HUES64 (cell line): Measurements from ENCODE around the gene TOPBP1. TPM values are rescaled to one million over a fixed set of nuclear protein-coding genes. Genes with fewer than 3 reads are reported as not detected.

ENCODE experiments used
- H3K27ac ChIP-seq: 2 replicates; pipeline ENCODE4 v1.7.0; 2013; ENCODE audit warnings: low read depth, low read length, inconsistent platforms
- H3K27me3 ChIP-seq: 2 replicates; pipeline ENCODE4 v1.6.1; 2013; ENCODE audit warnings: mild to moderate bottlenecking, low read length; ENCODE audit not compliant: insufficient read depth
- H3K36me3 ChIP-seq: 2 replicates; pipeline ENCODE4 v1.6.1; 2013; ENCODE audit warnings: mild to moderate bottlenecking, low read length; ENCODE audit not compliant: insufficient read depth
- H3K4me1 ChIP-seq: 2 replicates; pipeline ENCODE4 v1.6.1; 2013; ENCODE audit warnings: mild to moderate bottlenecking, low read length, moderate library complexity; ENCODE audit not compliant: insufficient read depth
- H3K4me3 ChIP-seq: 2 replicates; pipeline ENCODE4 v1.5.1; 2013; ENCODE audit warnings: mild to moderate bottlenecking, low read length, moderate library complexity
- H3K9ac ChIP-seq: 2 replicates; pipeline ENCODE4 v1.6.1; 2013; ENCODE audit warnings: mild to moderate bottlenecking, low read depth, low read length
- H3K9me3 ChIP-seq: 2 replicates; pipeline ENCODE4 v1.6.1; 2013; ENCODE audit warnings: low read depth, low read length; ENCODE audit not compliant: insufficient read depth
- WGBS: fragments of 150-250, 120-280 bp; methylation state at CpG from one replicate; pipeline ENCODE4 v1.1.7; 2013; ENCODE audit warnings: missing lambda C conversion rate; 5-methylcytosine and 5-hydroxymethylcytosine counted together
- polyA plus RNA-seq, 2 experiments: library from polyadenylated mRNA; stranded (reverse); fragments of 50-300 nt; gene quantifications; one replicate each; pipeline ENCODE4 v1.2.3, GENCODE V29; 2013

The TOPBP1 gene
- polyA plus RNA-seq (2013, experiment 1 of 2): 28.3 TPM
- polyA plus RNA-seq (2013, experiment 2 of 2): 37.1 TPM

DNA sequence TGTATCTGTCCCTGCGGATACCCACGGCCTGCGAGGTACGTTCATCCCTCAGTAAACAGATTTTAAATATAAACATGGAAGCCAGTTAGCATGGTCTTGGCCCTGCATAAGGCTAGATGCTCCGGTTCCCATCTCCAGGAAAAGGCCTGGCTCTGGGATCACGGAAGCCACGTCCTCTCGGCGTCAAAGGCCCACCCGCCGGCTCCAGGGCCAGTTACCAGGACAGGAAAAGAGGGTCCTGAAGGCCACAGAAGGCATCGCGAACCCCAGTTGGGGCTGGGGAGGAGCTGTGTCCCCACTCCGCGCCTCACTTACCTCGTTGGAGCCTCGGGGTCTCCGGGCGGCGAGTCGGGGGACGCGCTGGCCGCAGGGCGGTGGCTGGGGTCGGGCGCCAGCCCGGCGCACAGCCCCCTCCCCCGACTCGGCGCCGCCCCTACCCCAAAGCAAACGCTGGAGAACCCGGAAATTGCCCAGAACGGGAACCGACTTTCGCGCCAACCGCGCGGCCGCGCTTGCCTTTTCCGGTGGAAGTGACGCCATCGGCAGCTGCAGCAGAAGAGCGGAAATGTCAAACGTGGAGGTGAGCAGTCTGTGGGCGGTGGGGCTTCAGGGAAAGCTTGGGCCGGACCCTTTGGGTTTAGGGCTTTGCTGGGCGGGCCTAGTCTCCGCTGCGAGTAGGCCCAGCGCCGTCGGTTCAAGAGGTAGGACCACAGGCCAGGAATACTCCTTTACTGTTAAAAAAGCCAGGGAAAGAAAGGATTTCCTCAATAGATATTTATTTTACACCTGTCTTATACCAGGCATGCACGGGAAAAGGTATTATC is at the start of gene TOPBP1:
Gene TOPBP1 (minus strand): TSS at position 488 of the 824 bp plus-strand sequence. CDS start 814 bp downstream, outside the sequence.
- Histone ChIP-seq H3K36me3 (peaks cover 31% of the 10 kb centered on the region), H3K9me3 (no peaks in the 10 kb centered on the region), H3K4me3 (peak within 1 kb of the TSS; percentile 84), H3K4me1 (peaks cover 10% of the 10 kb centered on the region; the same call in 1 of the 2 replicates), H3K27ac (peak within 1 kb of the TSS; percentile 89), H3K27me3 (no peaks in the 10 kb centered on the region), H3K9ac (peak within 1 kb of the TSS; percentile 97)
- WGBS: under 1% methylated on average over 58 of the region's 58 CpGs

- Histone ChIP-seq H3K9ac (no peak overlapping the region), H3K4me3 (no peak overlapping the region), H3K4me1 (no peaks in the 10 kb centered on the region), H3K27me3 (no peaks in the 10 kb centered on the region), H3K36me3 (no peaks in the 10 kb centered on the region), H3K9me3 (no peaks in the 10 kb centered on the region), H3K27ac (no peak overlapping the region)
- whole genome bisulfite sequencing: 83% methylated on average over 4 of the region's 4 CpGs
Observed at GRCh38 chr3:133711013-133711412, 49.3 kb upstream of the TOPBP1 start.

DNA sequence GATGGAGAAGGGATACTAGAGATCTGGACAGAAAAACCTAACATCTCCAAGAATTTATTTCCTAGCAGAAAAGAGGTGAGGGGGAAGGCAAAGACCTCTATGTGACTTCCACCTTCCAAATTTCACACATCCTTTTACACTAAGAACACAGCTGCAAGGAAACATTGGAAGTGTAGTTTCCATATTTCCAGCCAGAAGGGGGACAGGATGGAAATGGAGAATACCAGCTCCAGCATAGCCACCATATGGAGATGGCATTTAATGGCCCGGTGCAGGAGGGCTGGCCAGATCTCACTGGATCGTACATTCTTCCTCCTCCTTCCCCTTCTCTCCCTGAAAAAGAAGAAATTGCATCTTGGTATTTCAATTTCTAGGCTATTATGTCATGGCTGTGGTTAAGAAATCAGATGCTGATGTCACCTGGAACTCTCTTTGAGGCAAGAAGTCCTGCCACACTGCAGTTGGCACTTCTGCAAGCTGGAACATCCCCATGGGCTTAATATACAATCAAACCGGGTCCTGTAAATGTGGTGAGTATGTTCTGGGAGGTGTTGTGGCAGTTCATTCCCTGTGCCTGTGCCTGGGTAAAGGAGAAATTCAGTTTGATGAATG is 47.5 kb upstream of the TOPBP1 start:
- Histone ChIP-seq H3K4me1 (no peaks in the 10 kb centered on the region), H3K27me3 (no peaks in the 10 kb centered on the region), H3K9ac (no peak overlapping the region), H3K9me3 (no peaks in the 10 kb centered on the region), H3K27ac (no peak overlapping the region), H3K36me3 (no peaks in the 10 kb centered on the region), H3K4me3 (no peak overlapping the region)
- WGBS: 93% methylated on average over 3 of the region's 3 CpGs

DNA sequence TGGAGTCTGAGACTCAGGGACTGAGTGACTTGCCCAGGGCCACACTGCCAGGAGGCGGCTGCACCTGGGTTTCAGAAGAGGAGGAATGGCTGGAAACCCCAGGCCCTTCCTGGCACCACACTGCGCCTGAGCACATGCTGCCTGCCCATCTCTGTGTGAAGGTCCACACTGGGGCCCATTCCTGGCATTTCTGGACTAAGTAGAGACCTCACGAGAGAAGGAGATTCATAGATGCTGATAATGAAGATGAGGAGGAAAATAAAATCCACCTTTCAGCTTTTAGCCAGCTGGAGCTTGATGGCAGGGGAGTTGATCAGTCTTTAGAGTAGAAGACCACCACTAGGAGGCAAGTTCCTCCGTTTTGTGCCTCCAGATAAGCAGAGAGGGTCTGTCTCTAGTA is 44.3 kb upstream of the TOPBP1 start:
- WGBS: 76% methylated on average over 4 of the region's 4 CpGs
- H3K27ac ChIP-seq: no peak overlapping the region

GRCh38 chr3:133703915-133704314 is 42.2 kb upstream of the TOPBP1 start:
- 85% methylated on average over 1 of the region's 1 CpG for WGBS
- H3K9ac ChIP-seq: no peak overlapping the region
- H3K27ac ChIP-seq: no peak overlapping the region
- H3K36me3 ChIP-seq: no peaks in the 10 kb centered on the region
- no peaks in the 10 kb centered on the region for H3K4me1 ChIP-seq
- no peaks in the 10 kb centered on the region for H3K9me3 ChIP-seq
- no peaks in the 10 kb centered on the region for H3K27me3 ChIP-seq
- H3K4me3 ChIP-seq: no peak overlapping the region

More for the DNA sequence above, 44.3 kb upstream of the TOPBP1 start:
- Histone ChIP-seq H3K9ac (no peak overlapping the region), H3K27me3 (no peaks in the 10 kb centered on the region), H3K9me3 (no peaks in the 10 kb centered on the region), H3K36me3 (no peaks in the 10 kb centered on the region), H3K4me3 (no peak overlapping the region), H3K4me1 (no peaks in the 10 kb centered on the region)

GRCh38 chr3:133701435-133702358 is 40.0 kb upstream of the TOPBP1 start:
- no peak overlapping the region for H3K27ac ChIP-seq
- no peak overlapping the region for H3K4me3 ChIP-seq
- no peaks in the 10 kb centered on the region for H3K27me3 ChIP-seq
- 87% methylated on average over 7 of the region's 7 CpGs for WGBS
- H3K4me1 ChIP-seq: no peaks in the 10 kb centered on the region
- no peaks in the 10 kb centered on the region for H3K9me3 ChIP-seq
- H3K9ac ChIP-seq: no peak overlapping the region
- H3K36me3 ChIP-seq: no peaks in the 10 kb centered on the region

DNA sequence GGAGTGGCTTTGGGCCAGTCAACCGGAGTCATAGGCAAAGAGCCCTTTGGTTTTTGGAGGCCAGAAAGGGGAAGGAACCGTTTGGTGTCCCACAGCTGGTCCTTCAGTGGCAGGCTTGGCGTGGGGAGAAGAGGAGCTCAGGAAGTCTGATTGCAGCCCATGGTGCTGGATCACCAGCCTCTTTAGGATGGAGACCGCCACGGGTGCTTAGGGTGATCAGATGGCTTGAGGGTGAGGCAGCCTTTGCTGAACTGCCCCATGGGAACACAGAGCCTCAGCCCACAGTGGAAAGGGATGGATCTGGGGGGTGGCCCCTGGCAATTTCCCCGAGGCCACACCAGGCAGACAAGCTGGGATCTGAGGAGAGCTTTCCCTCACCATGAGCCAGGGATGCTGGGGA is 38.6 kb upstream of the TOPBP1 start:
- Histone ChIP-seq H3K36me3 (no peaks in the 10 kb centered on the region), H3K4me1 (no peaks in the 10 kb centered on the region), H3K27ac (no peak overlapping the region), H3K27me3 (no peaks in the 10 kb centered on the region), H3K9ac (no peak overlapping the region), H3K9me3 (no peaks in the 10 kb centered on the region), H3K4me3 (no peak overlapping the region)
- WGBS: 90% methylated on average over 6 of the region's 6 CpGs

DNA sequence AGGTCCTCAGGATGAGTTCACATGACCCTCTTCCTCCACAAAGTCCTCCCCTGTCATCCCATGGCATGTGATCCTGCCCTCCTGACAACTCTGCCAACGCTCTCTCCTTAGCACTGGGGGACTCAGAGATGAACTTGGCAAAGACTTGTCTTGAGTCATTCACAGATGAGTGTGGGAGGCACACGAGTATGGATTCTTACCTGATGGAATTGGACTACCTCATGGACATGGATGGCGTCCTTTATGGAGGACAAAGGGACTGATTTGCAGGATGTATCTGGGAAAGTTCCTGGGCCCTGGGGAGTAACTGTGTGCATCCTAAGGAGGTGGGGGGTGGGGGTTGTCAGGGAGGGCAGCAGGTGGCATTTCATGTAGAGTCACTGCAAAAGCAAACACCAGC is 38.2 kb upstream of the TOPBP1 start:
- H3K27ac ChIP-seq: no peak overlapping the region
- 93% methylated on average over 3 of the region's 3 CpGs for WGBS
- no peaks in the 10 kb centered on the region for H3K9me3 ChIP-seq
- no peaks in the 10 kb centered on the region for H3K27me3 ChIP-seq
- H3K9ac ChIP-seq: no peak overlapping the region
- no peaks in the 10 kb centered on the region for H3K4me1 ChIP-seq
- H3K4me3 ChIP-seq: no peak overlapping the region
- H3K36me3 ChIP-seq: no peaks in the 10 kb centered on the region

DNA sequence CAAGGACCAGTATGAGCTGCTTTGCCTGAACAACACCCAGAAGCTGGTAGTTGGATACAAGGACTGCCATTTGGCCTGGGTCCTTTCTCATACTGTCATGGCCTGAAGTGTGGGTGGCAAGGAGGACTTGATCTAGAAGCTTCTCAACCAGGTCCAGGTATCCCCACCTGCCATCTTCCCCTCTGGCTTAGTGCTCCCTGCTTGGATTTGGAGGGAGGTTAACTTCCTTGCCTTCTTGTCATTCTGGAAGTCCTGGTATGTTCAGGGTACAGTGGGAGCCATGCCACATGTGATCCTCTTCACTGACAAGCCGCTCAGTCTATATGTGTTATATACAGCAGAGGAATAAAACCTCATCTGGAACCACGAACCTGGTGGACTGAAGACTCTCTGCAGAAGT is 37.7 kb upstream of the TOPBP1 start:
- H3K27ac ChIP-seq: no peak overlapping the region
- no peak overlapping the region for H3K4me3 ChIP-seq
- no peaks in the 10 kb centered on the region for H3K27me3 ChIP-seq
- H3K4me1 ChIP-seq: no peaks in the 10 kb centered on the region
- H3K36me3 ChIP-seq: no peaks in the 10 kb centered on the region
- 83% methylated on average over 2 of the region's 2 CpGs for WGBS
- H3K9ac ChIP-seq: no peak overlapping the region
- no peaks in the 10 kb centered on the region for H3K9me3 ChIP-seq

DNA sequence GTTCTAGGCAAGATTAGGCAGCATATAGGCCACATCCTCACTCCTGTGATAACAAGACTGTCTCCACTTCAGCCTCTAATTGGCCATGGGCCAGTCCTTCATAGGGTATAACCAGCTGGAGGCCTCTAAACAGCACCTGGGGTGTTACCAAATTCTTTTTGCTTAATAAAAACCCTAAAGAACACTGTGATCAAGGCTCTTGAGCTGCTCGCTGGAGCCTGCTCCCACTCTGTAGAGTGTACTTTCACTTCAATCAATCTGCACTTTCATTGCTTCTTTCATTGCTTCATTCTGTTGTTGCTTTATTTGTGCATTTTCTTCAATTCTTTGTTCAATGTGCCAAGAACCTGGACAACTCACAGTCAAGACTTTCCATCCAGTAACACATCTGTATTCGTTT is 36.2 kb upstream of the TOPBP1 start:
- 91% methylated on average over 2 of the region's 2 CpGs for WGBS
- no peaks in the 10 kb centered on the region for H3K4me1 ChIP-seq
- no peaks in the 10 kb centered on the region for H3K27me3 ChIP-seq
- no peaks in the 10 kb centered on the region for H3K36me3 ChIP-seq
- H3K4me3 ChIP-seq: no peak overlapping the region
- no peaks in the 10 kb centered on the region for H3K9me3 ChIP-seq
- no peak overlapping the region for H3K9ac ChIP-seq
- H3K27ac ChIP-seq: no peak overlapping the region
